ENCODE measurements around the gene MYO7B. TPM values are rescaled to one million over a fixed set of nuclear protein-coding genes. Genes with fewer than 3 reads are reported as not detected.
A peak's percentile ranks its signal among the peaks of the same experiment; 100 is the strongest.

The MYO7B gene
- total RNA-seq, 3 donors from 2014 or later: 0.32 to 2.3 TPM; not detected in 1

- TF ChIP-seq POLR2A (IDR thresholded peaks at IDR 0.05) (no peak), POLR2AphosphoS5 (IDR thresholded peaks at IDR 0.05) (no peak)
- TF ChIP-seq, protein P1, sequence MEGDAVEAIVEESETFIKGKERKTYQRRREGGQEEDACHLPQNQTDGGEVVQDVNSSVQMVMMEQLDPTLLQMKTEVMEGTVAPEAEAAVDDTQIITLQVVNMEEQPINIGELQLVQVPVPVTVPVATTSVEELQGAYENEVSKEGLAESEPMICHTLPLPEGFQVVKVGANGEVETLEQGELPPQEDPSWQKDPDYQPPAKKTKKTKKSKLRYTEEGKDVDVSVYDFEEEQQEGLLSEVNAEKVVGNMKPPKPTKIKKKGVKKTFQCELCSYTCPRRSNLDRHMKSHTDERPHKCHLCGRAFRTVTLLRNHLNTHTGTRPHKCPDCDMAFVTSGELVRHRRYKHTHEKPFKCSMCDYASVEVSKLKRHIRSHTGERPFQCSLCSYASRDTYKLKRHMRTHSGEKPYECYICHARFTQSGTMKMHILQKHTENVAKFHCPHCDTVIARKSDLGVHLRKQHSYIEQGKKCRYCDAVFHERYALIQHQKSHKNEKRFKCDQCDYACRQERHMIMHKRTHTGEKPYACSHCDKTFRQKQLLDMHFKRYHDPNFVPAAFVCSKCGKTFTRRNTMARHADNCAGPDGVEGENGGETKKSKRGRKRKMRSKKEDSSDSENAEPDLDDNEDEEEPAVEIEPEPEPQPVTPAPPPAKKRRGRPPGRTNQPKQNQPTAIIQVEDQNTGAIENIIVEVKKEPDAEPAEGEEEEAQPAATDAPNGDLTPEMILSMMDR (IDR thresholded peaks at IDR 0.05): no peak
- Histone ChIP-seq H3K9me3 (no peaks in the 10 kb centered on the region), H3K27ac (peak within 1 kb of the TSS; percentile 74 to 89), H3K4me1 (no peaks in the 10 kb centered on the region), H3K36me3 (no peaks in the 10 kb centered on the region), H3K4me3 (peak within 1 kb of the TSS; percentile 61 to 82 (median 69)), H3K27me3 (peaks cover 0 to 10% of the 10 kb centered on the region in 2 donors)
- peak; percentile 51 to 52 for DNase-seq (ENCODE audit: low spot score in 2 of 2)
- intact Hi-C loops (cut with DNase I; ENCODE audit: low total_unique reads): no loop called here
These were observed 140.1 kb downstream of the MYO7B start, which contains the start of gene LIMS2 for GRCh38 chr2:127675331-127676261. LIMS2 (minus strand) TSS chr2:127675530; CDS start chr2:127675024, 506 bp downstream.

DNA sequence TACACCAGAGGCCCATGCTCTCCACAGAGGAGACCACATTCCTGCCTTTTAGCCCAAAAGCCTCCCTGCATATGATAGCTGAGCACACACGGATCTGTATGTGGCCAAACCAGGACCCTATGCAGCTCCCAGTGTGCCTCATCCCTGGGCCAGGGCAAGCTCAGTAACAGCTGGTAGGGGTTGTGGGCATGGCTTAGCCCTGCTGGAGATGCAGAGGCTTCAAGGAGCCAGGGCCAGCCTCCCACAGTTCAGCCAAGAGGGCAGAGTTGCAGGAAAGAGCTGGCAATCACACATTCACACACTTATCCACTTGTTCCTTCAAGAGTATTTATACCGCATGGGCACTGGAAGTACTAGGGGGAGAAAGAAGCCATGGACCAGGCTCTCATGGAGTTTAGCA, 141.4 kb downstream of the MYO7B start:
- peak in 1 of 2 donors; percentile 33 for DNase-seq (ENCODE audit: low spot score in 2 of 2)
- no peaks in the 10 kb centered on the region for H3K9me3 ChIP-seq
- no peak overlapping the region for H3K27ac ChIP-seq
- no peak for TF ChIP-seq POLR2A (IDR thresholded peaks at IDR 0.05)
- TF ChIP-seq, protein P1 (IDR thresholded peaks at IDR 0.05): no peak
- TF ChIP-seq POLR2AphosphoS5 (IDR thresholded peaks at IDR 0.05): no peak
- H3K27me3 ChIP-seq: peaks cover 0 to 10% of the 10 kb centered on the region in 2 donors
- no peaks in the 10 kb centered on the region for H3K36me3 ChIP-seq
- no peak overlapping the region for H3K4me3 ChIP-seq
- H3K4me1 ChIP-seq: no peaks in the 10 kb centered on the region
- intact Hi-C loops (cut with DNase I; ENCODE audit: low total_unique reads): no loop called here

DNA sequence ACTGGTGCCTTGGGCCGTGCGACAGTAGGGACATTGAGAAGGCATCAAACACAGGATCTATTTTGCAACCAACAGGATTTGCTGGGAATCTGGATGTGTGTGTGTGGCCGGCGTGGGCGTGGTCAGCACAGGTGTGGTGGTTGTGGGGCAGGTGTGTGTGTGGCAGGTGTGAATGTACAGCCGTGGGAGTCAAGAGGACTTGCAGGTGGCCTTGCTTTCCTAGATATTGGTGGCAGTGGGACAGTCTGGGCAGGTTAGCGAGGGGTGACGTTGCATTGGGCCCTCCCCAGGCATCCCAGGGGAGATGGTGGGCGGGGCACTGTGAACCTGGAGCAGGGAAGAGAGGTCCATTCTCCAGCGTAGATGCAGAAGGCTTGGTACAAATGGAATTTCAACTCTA, 143.0 kb downstream of the MYO7B start:
- no peak for TF ChIP-seq POLR2AphosphoS5 (IDR thresholded peaks at IDR 0.05)
- TF ChIP-seq, protein P1 (IDR thresholded peaks at IDR 0.05): no peak
- TF ChIP-seq POLR2A (IDR thresholded peaks at IDR 0.05): no peak
- Histone ChIP-seq H3K27me3 (peaks cover 0 to 10% of the 10 kb centered on the region in 2 donors), H3K27ac (no peak overlapping the region), H3K9me3 (no peaks in the 10 kb centered on the region), H3K36me3 (no peaks in the 10 kb centered on the region), H3K4me1 (no peaks in the 10 kb centered on the region), H3K4me3 (no peak overlapping the region)
- intact Hi-C loops (cut with DNase I; ENCODE audit: low total_unique reads): no loop called here
- DNase-seq (ENCODE audit: low spot score in 2 of 2): peak in 1 of 2 donors; percentile 35

GRCh38 chr2:127678991-127679390, 143.5 kb downstream of the MYO7B start:
- TF ChIP-seq, protein P1 (IDR thresholded peaks at IDR 0.05): no peak
- TF ChIP-seq POLR2AphosphoS5 (IDR thresholded peaks at IDR 0.05) (no peak), POLR2A (IDR thresholded peaks at IDR 0.05) (no peak)
- H3K36me3 ChIP-seq: no peaks in the 10 kb centered on the region
- peak in 1 of 2 donors; percentile 19 for DNase-seq (ENCODE audit: low spot score in 2 of 2)
- intact Hi-C loops (cut with DNase I; ENCODE audit: low total_unique reads): no loop called here
- H3K27me3 ChIP-seq: peaks cover 0 to 10% of the 10 kb centered on the region in 2 donors
- no peaks in the 10 kb centered on the region for H3K9me3 ChIP-seq
- H3K4me3 ChIP-seq: no peak overlapping the region
- no peaks in the 10 kb centered on the region for H3K4me1 ChIP-seq
- no peak overlapping the region for H3K27ac ChIP-seq

Data from breast epithelium (tissue), 4 donors.